Kidney epithelial cell (primary cell): ENCODE results near the gene PTTG1IP. TPM values are rescaled to one million over a fixed set of nuclear protein-coding genes. Genes with fewer than 3 reads are reported as not detected.

Experiments used
- DNase-seq: peaks from one replicate; pipeline ENCODE4 v3.0.0-alpha.2; 2010; ENCODE audit warnings: low read depth
- H3K27me3 ChIP-seq: 2 replicates; pipeline ENCODE4 v1.6.0; 2011; ENCODE audit warnings: low read length; ENCODE audit not compliant: control insufficient read depth, insufficient read depth
- H3K36me3 ChIP-seq: 2 replicates; pipeline ENCODE4 v1.5.1; 2011; ENCODE audit warnings: low read length; ENCODE audit not compliant: control insufficient read depth, insufficient read depth
- H3K4me3 ChIP-seq: 2 replicates; pipeline ENCODE4 v1.5.1; 2011; ENCODE audit warnings: low read depth, mild to moderate bottlenecking, control low read depth, low read length
- CTCF ChIP-seq: IDR thresholded peaks from 2 replicates; pipeline ENCODE4 v1.5.1; 2011; ENCODE audit warnings: mild to moderate bottlenecking, moderate library complexity, low read length, control low read depth, inconsistent platforms; ENCODE audit not compliant: insufficient read depth, poor library complexity, severe bottlenecking
- total RNA-seq: library from RNA; depleted of rRNA; stranded (reverse); fragments of >200 nt; gene quantifications from 2 replicates; pipeline ENCODE4 v1.2.3, GENCODE V29; 2015

Gene PTTG1IP
- total RNA-seq, 1 donor from 2014 or later, result 538 TPM

- peaks cover 42% of the 10 kb centered on the region for H3K27me3 ChIP-seq
- no peak for DNase-seq
- TF ChIP-seq CTCF, result no peak
- no peaks in the 10 kb centered on the region for H3K36me3 ChIP-seq
- H3K4me3 ChIP-seq, result no peak overlapping the region
These were observed 29.0 kb upstream of the PTTG1IP start for GRCh38 chr21:44902268-44903049.

- no peak for TF ChIP-seq CTCF
- peaks cover 40% of the 10 kb centered on the region for H3K27me3 ChIP-seq
- H3K4me3 ChIP-seq, result no peak overlapping the region
- DNase-seq, result no peak
- no peaks in the 10 kb centered on the region for H3K36me3 ChIP-seq
These were observed 28.0 kb upstream of the PTTG1IP start for GRCh38 chr21:44901391-44902074.

GRCh38 chr21:44900559-44901251, 27.2 kb upstream of the PTTG1IP start:
- no peak overlapping the region for H3K4me3 ChIP-seq
- no peaks in the 10 kb centered on the region for H3K36me3 ChIP-seq
- peaks cover 37% of the 10 kb centered on the region for H3K27me3 ChIP-seq
- no peak for DNase-seq
- TF ChIP-seq CTCF, result no peak

GRCh38 chr21:44899768-44900558, 26.5 kb upstream of the PTTG1IP start:
- DNase-seq, result no peak
- H3K27me3 ChIP-seq, result peaks cover 33% of the 10 kb centered on the region
- no peak for TF ChIP-seq CTCF

GRCh38 chr21:44898851-44899767, 25.6 kb upstream of the PTTG1IP start:
- Histone ChIP-seq H3K36me3 (no peaks in the 10 kb centered on the region), H3K27me3 (peaks cover 38% of the 10 kb centered on the region), H3K4me3 (no peak overlapping the region)
- DNase-seq, result no peak
- no peak for TF ChIP-seq CTCF

More at GRCh38 chr21:44899768-44900558, 26.5 kb upstream of the PTTG1IP start:
- Histone ChIP-seq H3K36me3 (no peaks in the 10 kb centered on the region), H3K4me3 (no peak overlapping the region)
